ENCODE results near the gene IQCF6. TPM values are rescaled to one million over a fixed set of nuclear protein-coding genes. Genes with fewer than 3 reads are reported as not detected.
"Not testable (repeated sequence)": the region's sequence is repeated elsewhere in the genome, so short reads cannot be mapped to it uniquely, and the experiment has no call there.

IQCF6 gene
- polyA plus RNA-seq, 1 of the 3 experiments (the other 2 are of a cell fraction): not detected

- H3K9ac ChIP-seq; H3K4me2 ChIP-seq; H4K20me1 ChIP-seq (ENCODE audit: insufficient read depth); H3K4me3 ChIP-seq (ENCODE audit: low read depth in 2 of 2, low read length in 1 of 2); H3K4me1 ChIP-seq (ENCODE audit: control insufficient read depth in 1 of 2, insufficient read depth in 2 of 2, low read depth in 1 of 2, low read length in 1 of 2); H3K36me3 ChIP-seq (replicated peaks in 1 of 2; ENCODE audit: control insufficient read depth in 1 of 2, insufficient read depth in 2 of 2, low read length in 1 of 2); POLR2A ChIA-PET; H3K79me2 ChIP-seq (ENCODE audit: insufficient read depth); DNase-seq; H3F3A ChIP-seq (replicated peaks; ENCODE audit: insufficient read depth); H3K27me3 ChIP-seq (ENCODE audit: insufficient read depth); H3K27ac ChIP-seq (ENCODE audit: low read depth in 2 of 2, low read length in 1 of 2); H3K9me2 ChIP-seq; H3K9me3 ChIP-seq; H2AFZ ChIP-seq (ENCODE audit: low read depth): not testable (repeated sequence)
- 33% methylated on average over 3 of the region's 3 CpGs for WGBS (ENCODE audit: low lambda C conversion rate)
- CTCF ChIA-PET: interaction anchor here (3.6 kb wide), 1 partner anchor 23 kb away, joined by 16 read pairs; no protein-coding TSS in a partner anchor
These were observed 36.7 kb downstream of the IQCF6 start for GRCh38 chr3:51742320-51742719.

GRCh38 chr3:51739110-51739509, 39.9 kb downstream of the IQCF6 start:
- CTCF ChIA-PET: interaction anchor here (3.6 kb wide), 1 partner anchor 20 kb away, joined by 16 read pairs; no protein-coding TSS in a partner anchor
- Histone ChIP-seq H3F3A (replicated peaks; ENCODE audit: insufficient read depth) (no peaks in the 10 kb centered on the region), H3K9ac (no peak overlapping the region), H3K9me3 (no peaks in the 10 kb centered on the region), H4K20me1 (ENCODE audit: insufficient read depth) (no peaks in the 10 kb centered on the region), H3K4me2 (no peak overlapping the region), H3K4me1 (ENCODE audit: control insufficient read depth in 1 of 2, insufficient read depth in 2 of 2, low read depth in 1 of 2, low read length in 1 of 2) (no peaks in the 10 kb centered on the region), H3K27me3 (ENCODE audit: insufficient read depth) (no peaks in the 10 kb centered on the region), H3K79me2 (ENCODE audit: insufficient read depth) (no peaks in the 10 kb centered on the region), H2AFZ (ENCODE audit: low read depth) (no peak overlapping the region), H3K9me2 (no peaks in the 10 kb centered on the region), H3K4me3 (ENCODE audit: low read depth in 2 of 2, low read length in 1 of 2) (no peak overlapping the region), H3K36me3 (replicated peaks in 1 of 2; ENCODE audit: control insufficient read depth in 1 of 2, insufficient read depth in 2 of 2, low read length in 1 of 2) (no peaks in the 10 kb centered on the region), H3K27ac (ENCODE audit: low read depth in 2 of 2, low read length in 1 of 2) (no peak overlapping the region)
- 31% methylated on average over 4 of the region's 4 CpGs for WGBS (ENCODE audit: low lambda C conversion rate)
- DNase-seq: no peak
- TF ChIP-seq CHD2 (IDR thresholded peaks at IDR 0.05; ENCODE audit: low read length, partially characterized antibody) (no peak), EP300 (IDR thresholded peaks at IDR 0.05; ENCODE audit: borderline replicate concordance in 1 of 2, low read depth in 1 of 2, low read length in 1 of 2) (no peak), ZBTB33 (IDR thresholded peaks at IDR 0.05; ENCODE audit: borderline replicate concordance, low read depth) (no peak), JUND (IDR thresholded peaks at IDR 0.05) (no peak)
- POLR2A ChIA-PET: no interaction called here

- Histone ChIP-seq H3K4me3 (ENCODE audit: low read depth in 2 of 2, low read length in 1 of 2) (no peak overlapping the region), H3K4me2 (no peak overlapping the region), H3K27ac (ENCODE audit: low read depth in 2 of 2, low read length in 1 of 2) (no peak overlapping the region), H2AFZ (ENCODE audit: low read depth) (no peak overlapping the region), H4K20me1 (ENCODE audit: insufficient read depth) (no peaks in the 10 kb centered on the region), H3F3A (replicated peaks; ENCODE audit: insufficient read depth) (no peaks in the 10 kb centered on the region), H3K9me3 (no peaks in the 10 kb centered on the region), H3K9ac (no peak overlapping the region), H3K9me2 (no peaks in the 10 kb centered on the region), H3K36me3 (replicated peaks in 1 of 2; ENCODE audit: control insufficient read depth in 1 of 2, insufficient read depth in 2 of 2, low read length in 1 of 2) (no peaks in the 10 kb centered on the region), H3K4me1 (ENCODE audit: control insufficient read depth in 1 of 2, insufficient read depth in 2 of 2, low read depth in 1 of 2, low read length in 1 of 2) (no peaks in the 10 kb centered on the region), H3K79me2 (ENCODE audit: insufficient read depth) (no peaks in the 10 kb centered on the region), H3K27me3 (ENCODE audit: insufficient read depth) (no peaks in the 10 kb centered on the region)
- ChIA-PET CTCF (interaction anchor here (1.8 kb wide), 1 partner anchor 17 kb away, joined by 8 read pairs; no protein-coding TSS in a partner anchor), POLR2A (no interaction called here)
- 19% methylated on average over 2 of the region's 2 CpGs for WGBS (ENCODE audit: low lambda C conversion rate)
- DNase-seq: no peak
- TF ChIP-seq RAD21 (IDR thresholded peaks at IDR 0.05; ENCODE audit: low read length): no peak
- no peak for TF ChIP-seq IRF3 (IDR thresholded peaks at IDR 0.05; ENCODE audit: low read depth, low read length)
- TF ChIP-seq JUND (IDR thresholded peaks at IDR 0.05): no peak
- TF ChIP-seq USF1 (IDR thresholded peaks at IDR 0.05; ENCODE audit: borderline replicate concordance, low read depth): no peak
- TF ChIP-seq NRF1 (IDR thresholded peaks at IDR 0.05; ENCODE audit: low read depth, low read length): no peak
- TF ChIP-seq FOSL2 (IDR thresholded peaks at IDR 0.05; ENCODE audit: borderline replicate concordance, low read depth): no peak
- TF ChIP-seq ZBTB33 (IDR thresholded peaks at IDR 0.05; ENCODE audit: borderline replicate concordance, low read depth): no peak
- no peak for TF ChIP-seq RFX5 (IDR thresholded peaks at IDR 0.05; ENCODE audit: low read length)
- TF ChIP-seq SIN3A (IDR thresholded peaks at IDR 0.05; ENCODE audit: borderline replicate concordance, low read depth, low read length): no peak
- no peak for TF ChIP-seq NFIC (IDR thresholded peaks at IDR 0.05; ENCODE audit: borderline replicate concordance)
- TF ChIP-seq TEAD4 (IDR thresholded peaks at IDR 0.05; ENCODE audit: borderline replicate concordance, insufficient read depth): no peak
- TF ChIP-seq USF2 (IDR thresholded peaks at IDR 0.05; ENCODE audit: borderline replicate concordance, low read depth, low read length): no peak
- TF ChIP-seq FOXM1 (IDR thresholded peaks at IDR 0.05; ENCODE audit: low read depth): no peak
These were observed 43.1 kb downstream of the IQCF6 start for GRCh38 chr3:51735950-51736349.
